ENCODE measurements around the gene BBX.

BBX gene

GRCh38 chr3:107791027-107791426, 268.3 kb downstream of the BBX start:
- DNase-seq, result no peak
- Histone ChIP-seq H2BK5ac (ENCODE audit: low read length) (no peak overlapping the region), H3K9ac (ENCODE audit: low read length) (no peak overlapping the region), H3K79me2 (ENCODE audit: control insufficient read depth, insufficient read depth, low read length) (no peaks in the 10 kb centered on the region), H2BK120ac (ENCODE audit: low read depth, low read length) (no peak overlapping the region), H3K18ac (ENCODE audit: low read length) (no peak overlapping the region), H3K36me3 (ENCODE audit: control insufficient read depth, insufficient read depth, low read length) (no peaks in the 10 kb centered on the region), H4K5ac (ENCODE audit: low read length) (no peak overlapping the region), H3K27ac (ENCODE audit: low read depth, low read length) (no peak overlapping the region), H3K4me3 (ENCODE audit: low read length) (no peak overlapping the region), H4K8ac (ENCODE audit: low read depth, low read length) (no peak overlapping the region), H3K23ac (ENCODE audit: low read length) (no peak overlapping the region), H3K27me3 (ENCODE audit: insufficient read depth, low read length, poor library complexity) (no peaks in the 10 kb centered on the region), H3K4me2 (ENCODE audit: low read length) (no peak overlapping the region), H3K79me1 (ENCODE audit: low read length) (no peaks in the 10 kb centered on the region), H3K4me1 (ENCODE audit: control insufficient read depth, low read depth, low read length) (no peaks in the 10 kb centered on the region), H3K4ac (ENCODE audit: low read depth, low read length) (no peak overlapping the region), H2AK5ac (ENCODE audit: low read length) (no peak overlapping the region), H2BK15ac (replicated peaks; ENCODE audit: low read depth) (no peak overlapping the region), H3K56ac (ENCODE audit: low read length) (no peak overlapping the region)
- 100% methylated on average over 1 of the region's 1 CpG for WGBS (ENCODE audit: extremely low coverage, insufficient coverage, low lambda C conversion rate)

GRCh38 chr3:107791450-107791849, 268.7 kb downstream of the BBX start:
- Histone ChIP-seq H4K8ac (ENCODE audit: low read depth, low read length) (no peak overlapping the region), H3K4me2 (ENCODE audit: low read length) (no peak overlapping the region), H3K23ac (ENCODE audit: low read length) (no peak overlapping the region), H3K4me1 (ENCODE audit: control insufficient read depth, low read depth, low read length) (no peaks in the 10 kb centered on the region), H3K27me3 (ENCODE audit: insufficient read depth, low read length, poor library complexity) (no peaks in the 10 kb centered on the region), H3K79me1 (ENCODE audit: low read length) (no peaks in the 10 kb centered on the region), H2BK5ac (ENCODE audit: low read length) (no peak overlapping the region), H2AK5ac (ENCODE audit: low read length) (no peak overlapping the region), H3K56ac (ENCODE audit: low read length) (no peak overlapping the region), H3K9ac (ENCODE audit: low read length) (no peak overlapping the region), H3K4ac (ENCODE audit: low read depth, low read length) (no peak overlapping the region), H2BK120ac (ENCODE audit: low read depth, low read length) (no peak overlapping the region), H3K27ac (ENCODE audit: low read depth, low read length) (no peak overlapping the region), H4K5ac (ENCODE audit: low read length) (no peak overlapping the region), H2BK15ac (replicated peaks; ENCODE audit: low read depth) (no peak overlapping the region), H3K18ac (ENCODE audit: low read length) (no peak overlapping the region), H3K4me3 (ENCODE audit: low read length) (no peak overlapping the region), H3K79me2 (ENCODE audit: control insufficient read depth, insufficient read depth, low read length) (no peaks in the 10 kb centered on the region), H3K36me3 (ENCODE audit: control insufficient read depth, insufficient read depth, low read length) (no peaks in the 10 kb centered on the region)
- no CpG with 5 or more reads among the region's 7 CpGs for WGBS (ENCODE audit: extremely low coverage, insufficient coverage, low lambda C conversion rate)
- no peak for DNase-seq

GRCh38 chr3:107794664-107795443, 272.1 kb downstream of the BBX start:
- H3K18ac ChIP-seq (ENCODE audit: low read length), result no peak overlapping the region
- no peaks in the 10 kb centered on the region for H3K4me1 ChIP-seq (ENCODE audit: control insufficient read depth, low read depth, low read length)
- H3K4me2 ChIP-seq (ENCODE audit: low read length), result no peak overlapping the region
- H2AK5ac ChIP-seq (ENCODE audit: low read length), result no peak overlapping the region
- H2BK5ac ChIP-seq (ENCODE audit: low read length), result no peak overlapping the region
- H3K56ac ChIP-seq (ENCODE audit: low read length), result no peak overlapping the region
- no peak overlapping the region for H3K9ac ChIP-seq (ENCODE audit: low read length)
- H4K8ac ChIP-seq (ENCODE audit: low read depth, low read length), result no peak overlapping the region
- H3K4ac ChIP-seq (ENCODE audit: low read depth, low read length), result no peak overlapping the region
- H3K23ac ChIP-seq (ENCODE audit: low read length), result no peak overlapping the region
- H3K27ac ChIP-seq (ENCODE audit: low read depth, low read length), result no peak overlapping the region
- peak; percentile 10 for DNase-seq
- no peaks in the 10 kb centered on the region for H3K79me2 ChIP-seq (ENCODE audit: control insufficient read depth, insufficient read depth, low read length)
- H2BK15ac ChIP-seq (replicated peaks; ENCODE audit: low read depth), result no peak overlapping the region
- H4K5ac ChIP-seq (ENCODE audit: low read length), result no peak overlapping the region
- no peak overlapping the region for H3K4me3 ChIP-seq (ENCODE audit: low read length)
- H3K27me3 ChIP-seq (ENCODE audit: insufficient read depth, low read length, poor library complexity), result no peaks in the 10 kb centered on the region
- no peak overlapping the region for H2BK120ac ChIP-seq (ENCODE audit: low read depth, low read length)
- H3K79me1 ChIP-seq (ENCODE audit: low read length), result no peaks in the 10 kb centered on the region
- H3K36me3 ChIP-seq (ENCODE audit: control insufficient read depth, insufficient read depth, low read length), result no peaks in the 10 kb centered on the region
- no CpG with 5 or more reads among the region's 8 CpGs for whole genome bisulfite sequencing (ENCODE audit: extremely low coverage, insufficient coverage, low lambda C conversion rate)

- Histone ChIP-seq H3K27ac (ENCODE audit: low read depth, low read length) (no peak overlapping the region), H3K9ac (ENCODE audit: low read length) (no peak overlapping the region), H3K4me2 (ENCODE audit: low read length) (no peak overlapping the region), H2BK120ac (ENCODE audit: low read depth, low read length) (no peak overlapping the region), H2AK5ac (ENCODE audit: low read length) (no peak overlapping the region), H3K56ac (ENCODE audit: low read length) (no peak overlapping the region), H3K23ac (ENCODE audit: low read length) (no peak overlapping the region), H4K8ac (ENCODE audit: low read depth, low read length) (no peak overlapping the region), H3K27me3 (ENCODE audit: insufficient read depth, low read length, poor library complexity) (no peaks in the 10 kb centered on the region), H4K5ac (ENCODE audit: low read length) (no peak overlapping the region), H2BK15ac (replicated peaks; ENCODE audit: low read depth) (no peak overlapping the region), H3K18ac (ENCODE audit: low read length) (no peak overlapping the region), H3K4ac (ENCODE audit: low read depth, low read length) (no peak overlapping the region), H3K4me3 (ENCODE audit: low read length) (no peak overlapping the region), H3K79me2 (ENCODE audit: control insufficient read depth, insufficient read depth, low read length) (no peaks in the 10 kb centered on the region), H3K4me1 (ENCODE audit: control insufficient read depth, low read depth, low read length) (no peaks in the 10 kb centered on the region), H3K36me3 (ENCODE audit: control insufficient read depth, insufficient read depth, low read length) (no peaks in the 10 kb centered on the region), H2BK5ac (ENCODE audit: low read length) (no peak overlapping the region), H3K79me1 (ENCODE audit: low read length) (no peaks in the 10 kb centered on the region)
- DNase-seq, result no peak
- WGBS (ENCODE audit: extremely low coverage, insufficient coverage, low lambda C conversion rate), result no CpG with 5 or more reads among the region's 3 CpGs
These were observed 272.8 kb downstream of the BBX start for GRCh38 chr3:107795514-107796094.

- no peak for DNase-seq
- Histone ChIP-seq H3K4me2 (ENCODE audit: low read length) (no peak overlapping the region), H3K9ac (ENCODE audit: low read length) (no peak overlapping the region), H2BK5ac (ENCODE audit: low read length) (no peak overlapping the region), H2AK5ac (ENCODE audit: low read length) (no peak overlapping the region), H3K27me3 (ENCODE audit: insufficient read depth, low read length, poor library complexity) (no peaks in the 10 kb centered on the region), H3K23ac (ENCODE audit: low read length) (no peak overlapping the region), H3K27ac (ENCODE audit: low read depth, low read length) (no peak overlapping the region), H3K4me1 (ENCODE audit: control insufficient read depth, low read depth, low read length) (no peaks in the 10 kb centered on the region), H3K79me2 (ENCODE audit: control insufficient read depth, insufficient read depth, low read length) (no peaks in the 10 kb centered on the region), H2BK120ac (ENCODE audit: low read depth, low read length) (no peak overlapping the region), H4K5ac (ENCODE audit: low read length) (no peak overlapping the region), H4K8ac (ENCODE audit: low read depth, low read length) (no peak overlapping the region), H3K56ac (ENCODE audit: low read length) (no peak overlapping the region), H3K36me3 (ENCODE audit: control insufficient read depth, insufficient read depth, low read length) (no peaks in the 10 kb centered on the region), H3K79me1 (ENCODE audit: low read length) (no peaks in the 10 kb centered on the region), H3K18ac (ENCODE audit: low read length) (no peak overlapping the region), H2BK15ac (replicated peaks; ENCODE audit: low read depth) (no peak overlapping the region), H3K4me3 (ENCODE audit: low read length) (no peak overlapping the region), H3K4ac (ENCODE audit: low read depth, low read length) (no peak overlapping the region)
These were observed 274.0 kb downstream of the BBX start for GRCh38 chr3:107796791-107797190.

GRCh38 chr3:107797586-107797985, 274.8 kb downstream of the BBX start:
- Histone ChIP-seq H3K4me1 (ENCODE audit: control insufficient read depth, low read depth, low read length) (no peaks in the 10 kb centered on the region), H3K9ac (ENCODE audit: low read length) (no peak overlapping the region), H3K18ac (ENCODE audit: low read length) (no peak overlapping the region), H2BK5ac (ENCODE audit: low read length) (no peak overlapping the region), H3K56ac (ENCODE audit: low read length) (no peak overlapping the region), H4K8ac (ENCODE audit: low read depth, low read length) (no peak overlapping the region), H3K4ac (ENCODE audit: low read depth, low read length) (no peak overlapping the region), H2BK120ac (ENCODE audit: low read depth, low read length) (no peak overlapping the region), H2AK5ac (ENCODE audit: low read length) (no peak overlapping the region), H3K79me1 (ENCODE audit: low read length) (no peaks in the 10 kb centered on the region), H3K36me3 (ENCODE audit: control insufficient read depth, insufficient read depth, low read length) (no peaks in the 10 kb centered on the region), H3K27me3 (ENCODE audit: insufficient read depth, low read length, poor library complexity) (no peaks in the 10 kb centered on the region), H3K4me2 (ENCODE audit: low read length) (no peak overlapping the region), H4K5ac (ENCODE audit: low read length) (no peak overlapping the region), H3K79me2 (ENCODE audit: control insufficient read depth, insufficient read depth, low read length) (no peaks in the 10 kb centered on the region), H3K4me3 (ENCODE audit: low read length) (no peak overlapping the region), H2BK15ac (replicated peaks; ENCODE audit: low read depth) (no peak overlapping the region), H3K23ac (ENCODE audit: low read length) (no peak overlapping the region), H3K27ac (ENCODE audit: low read depth, low read length) (no peak overlapping the region)
- no peak for DNase-seq
- WGBS (ENCODE audit: extremely low coverage, insufficient coverage, low lambda C conversion rate), result no CpG with 5 or more reads among the region's 1 CpG
